NCI-H2029 (cell line): ENCODE data around the gene RPL35.

ENCODE experiments used
- DNase-seq: peaks from one replicate; lab custom pipeline; 2025; lab: John Stamatoyannopoulos, UW

Gene RPL35

DNA sequence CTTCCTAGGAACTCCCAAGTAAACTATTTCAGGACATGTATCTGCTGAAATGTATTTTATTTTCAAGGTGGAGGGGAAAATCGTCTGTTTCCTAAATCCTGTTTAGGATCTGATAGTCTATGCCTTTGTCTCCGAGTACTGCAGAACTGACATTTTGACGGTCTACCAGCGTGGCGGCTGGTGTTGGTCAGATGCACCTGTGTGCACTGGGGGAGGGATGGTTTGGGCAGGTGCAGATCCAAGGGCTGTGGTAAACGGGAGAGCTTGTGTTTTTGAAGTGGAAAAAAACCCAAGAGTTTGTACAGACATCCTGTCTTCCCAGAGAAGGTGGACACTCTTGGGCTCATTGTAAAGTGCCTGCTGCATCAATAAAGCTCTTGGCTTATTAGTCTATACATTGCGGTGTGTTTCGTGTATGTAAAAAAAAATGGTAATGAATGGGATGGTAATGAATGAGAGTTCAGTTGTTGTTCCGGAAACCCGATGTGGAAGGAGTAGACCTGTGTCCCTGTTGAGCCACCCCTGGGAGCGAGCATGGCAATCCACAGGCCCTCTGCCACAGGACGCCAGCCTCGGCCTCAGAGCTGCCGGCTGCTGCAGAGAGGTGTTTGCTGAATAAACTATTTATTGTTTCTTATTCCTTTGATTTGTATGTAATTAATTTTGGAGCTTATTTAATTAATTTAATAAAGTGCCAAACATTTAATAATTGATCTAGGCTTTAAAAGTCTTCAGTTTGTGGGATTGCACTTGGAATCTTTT, 15.4 kb upstream of the RPL35 start:
- DNase-seq, result no peak

DNA sequence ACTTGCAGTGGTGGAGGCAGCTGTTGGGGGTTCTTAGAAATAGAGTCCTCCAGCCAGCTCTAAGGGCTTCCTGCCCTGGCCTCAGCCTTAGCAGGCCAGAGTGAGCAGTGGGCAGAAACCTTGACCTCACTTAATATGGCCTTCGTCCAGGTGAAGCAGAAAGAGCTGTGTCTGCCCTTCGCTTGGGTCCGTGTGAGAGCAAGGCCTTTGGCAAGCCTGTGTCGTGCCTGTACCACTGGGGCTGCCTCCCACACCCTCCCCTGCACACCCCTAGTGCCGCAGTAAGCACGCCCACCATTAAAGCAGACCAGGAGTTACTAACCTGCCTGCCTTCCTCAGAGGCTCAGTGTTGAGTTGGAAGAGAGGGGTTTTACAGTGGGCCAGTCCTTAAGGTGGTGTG, 13.7 kb upstream of the RPL35 start:
- DNase-seq, result no peak

DNA sequence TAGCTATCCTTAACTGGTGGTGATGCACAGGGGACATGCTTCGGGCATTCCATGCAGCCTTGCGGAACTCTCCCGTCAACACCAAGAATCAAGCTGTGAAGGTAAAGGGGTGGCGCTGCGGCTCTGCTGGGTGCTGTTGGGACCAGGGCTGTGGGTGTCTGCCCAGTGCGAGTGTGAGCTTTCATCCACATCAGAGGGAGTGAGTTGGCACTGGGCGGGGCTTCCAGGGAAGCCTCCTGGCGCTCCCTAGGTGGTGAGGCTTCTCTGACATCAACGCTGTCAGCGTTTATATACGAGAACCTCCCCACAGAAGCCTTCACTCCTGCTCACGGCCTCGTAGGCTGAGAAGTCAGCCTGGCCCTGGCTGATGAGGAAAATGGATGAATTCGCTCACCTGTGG, 11.9 kb upstream of the RPL35 start:
- DNase-seq, result no peak

DNA sequence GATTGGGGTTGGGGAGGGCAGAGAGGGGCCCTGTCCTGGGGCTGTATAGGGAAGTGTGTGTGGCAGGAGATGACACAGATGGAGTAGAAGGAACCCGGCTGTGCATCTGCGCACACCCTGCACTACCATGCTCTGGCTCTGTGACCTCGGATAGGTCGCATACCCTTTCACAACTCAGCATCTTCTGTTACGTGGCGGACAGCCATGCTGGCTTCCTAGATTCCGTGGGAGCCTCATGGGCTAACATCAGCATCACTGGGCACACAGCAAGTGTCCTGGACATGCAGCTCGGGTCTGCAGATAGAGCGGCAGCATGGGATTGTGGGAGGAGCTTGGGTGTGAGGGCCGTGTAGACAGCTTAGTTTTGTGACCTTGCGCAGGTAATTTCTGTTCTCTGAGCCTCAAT, 9.4 kb upstream of the RPL35 start:
- DNase-seq, result no peak

DNA sequence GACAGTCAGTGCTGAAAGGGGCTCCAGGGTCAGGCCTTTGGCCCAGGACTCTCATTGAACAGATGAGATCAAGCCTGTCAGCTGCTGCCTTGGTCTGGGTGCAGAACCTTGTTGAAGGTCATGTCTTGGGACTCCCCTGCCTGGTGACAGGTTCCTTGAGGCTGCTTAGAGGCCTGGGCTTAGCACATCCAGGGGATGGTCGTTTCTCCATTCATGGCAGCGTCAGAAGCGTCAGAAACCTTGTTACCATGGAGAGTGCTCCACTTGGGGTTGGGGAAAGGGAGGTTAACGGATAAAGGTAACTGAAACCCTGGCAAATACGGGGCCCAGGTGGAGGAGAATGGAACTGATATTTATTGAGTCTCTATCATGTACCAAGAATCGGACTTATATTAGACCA, 9.0 kb upstream of the RPL35 start:
- DNase-seq, result no peak

DNA sequence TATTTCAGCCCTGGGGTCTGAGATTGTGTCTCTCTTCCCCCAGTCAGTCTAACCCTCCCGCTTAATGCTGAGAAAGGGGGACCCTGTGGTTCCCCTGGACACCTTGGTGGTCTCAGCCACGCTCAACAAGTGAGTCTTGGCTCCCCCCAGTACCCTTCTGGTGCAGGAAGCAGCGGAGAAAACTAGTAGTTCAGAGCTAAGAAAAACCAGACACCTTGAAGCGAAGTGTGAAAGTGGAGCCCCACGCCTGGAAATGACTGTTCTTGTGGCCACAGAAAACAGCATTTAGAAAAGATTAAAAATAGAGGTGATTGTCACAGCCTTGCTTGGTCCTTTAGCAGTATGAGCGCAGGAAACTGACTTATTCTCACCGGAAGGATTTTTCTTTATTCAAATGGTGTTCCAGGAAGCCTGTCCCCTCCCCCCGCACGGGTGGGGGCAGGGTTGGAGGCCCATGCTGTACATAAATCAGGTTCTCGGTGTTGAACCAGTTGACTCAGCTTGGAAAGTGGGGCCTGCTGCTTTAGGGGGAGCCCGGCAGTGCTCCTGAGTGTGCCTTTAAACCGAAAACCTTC, 8.3 kb upstream of the RPL35 start:
- DNase-seq, result peak; percentile 40

DNA sequence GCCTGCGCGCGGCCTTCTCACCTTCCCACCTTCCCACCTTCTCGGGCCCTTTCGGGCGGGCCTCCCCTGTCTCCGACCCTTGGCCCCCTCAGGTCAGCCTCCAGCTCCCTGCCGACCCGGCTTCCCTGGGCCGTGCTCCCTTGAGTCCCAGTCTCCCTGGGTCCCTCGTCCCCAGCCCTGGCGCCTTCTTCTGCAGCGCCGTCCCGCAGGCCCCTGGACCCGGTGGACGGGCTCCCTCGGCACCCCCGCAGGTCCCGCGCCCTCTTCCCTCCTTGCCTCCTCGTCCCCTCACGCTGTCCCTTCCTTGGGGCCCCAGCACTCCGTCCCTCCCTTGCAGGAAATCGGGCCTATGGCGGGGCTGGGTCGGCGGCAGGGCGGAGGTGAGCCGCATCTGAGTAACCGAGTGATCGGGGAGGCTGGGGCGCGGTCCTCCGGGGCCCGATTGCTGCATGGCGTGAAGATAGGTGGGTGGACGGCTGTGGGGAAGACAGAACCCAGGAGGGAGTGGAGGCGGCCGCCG, 7.8 kb upstream of the RPL35 start:
- no peak for DNase-seq

DNA sequence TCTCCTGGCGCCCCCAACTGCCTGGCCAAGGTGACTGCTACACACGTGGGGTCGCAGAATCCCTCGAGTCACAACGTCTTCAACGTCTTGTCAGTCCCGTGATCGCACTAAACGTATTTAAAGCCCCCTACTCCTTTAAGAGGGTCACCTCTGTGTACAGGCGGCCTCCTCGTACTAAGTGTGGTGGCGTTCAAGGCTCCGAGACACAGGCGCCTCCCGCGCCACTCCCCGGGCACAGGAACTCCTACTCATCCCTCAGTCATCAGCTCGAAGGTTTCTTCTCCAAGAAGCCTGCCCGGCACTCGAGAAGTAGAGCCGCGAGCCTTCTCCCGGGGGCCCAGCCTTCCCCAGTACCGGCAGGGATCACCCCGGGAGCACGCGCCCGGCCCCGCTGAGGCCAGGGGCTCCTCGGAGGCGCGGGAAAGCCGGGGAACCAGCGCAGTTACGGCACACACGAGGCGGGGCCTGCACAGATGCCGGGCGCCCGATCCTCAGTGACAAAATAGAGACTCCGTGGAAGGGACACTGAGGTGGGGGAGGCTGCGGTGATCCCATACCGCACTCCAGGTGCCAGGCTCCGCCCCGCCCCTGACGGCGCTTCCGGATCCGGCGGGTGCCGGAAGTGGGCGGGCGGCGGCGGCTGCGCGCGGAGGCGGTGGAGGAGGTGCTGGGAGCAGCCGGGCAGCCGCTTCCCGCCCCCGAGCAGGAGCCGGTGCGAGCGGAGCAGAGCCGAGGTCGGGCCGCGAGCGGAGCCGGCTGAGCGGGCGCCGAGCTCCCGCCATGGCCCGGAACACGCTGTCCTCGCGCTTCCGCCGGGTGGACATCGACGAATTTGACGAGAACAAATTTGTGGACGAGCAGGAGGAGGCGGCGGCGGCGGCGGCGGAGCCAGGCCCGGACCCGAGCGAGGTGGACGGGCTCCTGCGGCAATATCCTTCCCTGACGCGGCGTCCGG, 7.0 kb upstream of the RPL35 start:
- DNase-seq, result peak; percentile 84

DNA sequence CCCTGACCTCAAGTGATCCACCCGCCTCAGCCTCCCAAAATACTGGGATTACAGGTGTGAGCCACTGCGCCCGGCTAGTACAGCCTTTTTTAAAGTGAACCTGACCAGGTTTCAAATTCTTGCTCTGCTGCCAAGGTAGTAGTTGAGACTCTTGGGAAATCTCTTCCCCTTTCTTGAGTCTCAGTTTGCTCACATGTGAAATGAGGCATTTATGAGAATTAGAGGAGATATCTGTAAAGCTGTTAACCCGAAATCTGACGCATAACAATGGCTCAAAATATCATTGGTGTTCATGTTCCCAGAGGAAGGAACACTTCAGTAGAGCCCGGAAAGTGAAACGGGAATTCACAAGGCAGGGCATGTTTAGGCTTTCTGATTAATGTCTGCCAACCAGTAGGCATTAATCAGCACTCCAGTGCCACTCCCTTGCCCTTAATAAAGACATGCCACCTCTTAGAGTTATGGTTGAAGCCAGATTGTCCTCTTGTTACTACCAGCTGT, 1.7 kb upstream of the RPL35 start:
- DNase-seq, result peak; percentile 43

DNA sequence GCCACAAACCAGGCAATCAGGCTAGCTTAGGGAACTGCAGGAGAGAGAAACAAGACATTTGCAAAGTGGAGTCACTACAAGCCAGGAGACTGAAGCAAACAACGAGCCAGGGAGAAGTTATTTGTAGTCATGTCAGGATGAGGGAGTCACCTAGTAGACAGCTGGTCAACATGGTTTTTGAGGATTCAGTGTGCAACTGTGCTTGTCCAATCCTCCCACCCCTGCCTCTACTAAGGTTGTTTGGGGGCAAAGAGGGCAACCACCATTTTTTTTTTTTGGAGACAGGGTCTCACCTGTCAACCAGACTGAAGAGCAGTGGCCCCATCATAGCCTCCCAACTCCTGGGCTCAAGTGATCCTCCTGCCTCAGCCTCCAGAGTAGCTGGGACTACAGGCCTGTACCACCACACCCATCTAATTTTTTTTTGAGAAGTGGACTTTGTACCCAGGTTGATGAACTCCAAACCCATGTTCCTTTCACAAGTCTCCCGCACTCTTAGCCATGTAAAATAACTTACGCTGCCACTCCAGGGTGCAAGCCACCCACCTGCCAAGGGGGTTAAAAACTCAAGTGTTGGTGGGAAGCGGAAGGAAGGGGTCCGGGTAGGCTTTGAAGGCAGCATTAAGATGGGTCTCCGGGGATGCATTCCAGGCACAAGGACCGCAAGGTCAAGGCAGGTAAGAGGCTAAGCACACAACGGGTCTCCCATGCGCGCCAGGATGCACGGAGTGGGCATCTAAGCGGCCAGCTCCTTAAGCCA, 995 bp downstream of the RPL35 start:
- no peak for DNase-seq

DNA sequence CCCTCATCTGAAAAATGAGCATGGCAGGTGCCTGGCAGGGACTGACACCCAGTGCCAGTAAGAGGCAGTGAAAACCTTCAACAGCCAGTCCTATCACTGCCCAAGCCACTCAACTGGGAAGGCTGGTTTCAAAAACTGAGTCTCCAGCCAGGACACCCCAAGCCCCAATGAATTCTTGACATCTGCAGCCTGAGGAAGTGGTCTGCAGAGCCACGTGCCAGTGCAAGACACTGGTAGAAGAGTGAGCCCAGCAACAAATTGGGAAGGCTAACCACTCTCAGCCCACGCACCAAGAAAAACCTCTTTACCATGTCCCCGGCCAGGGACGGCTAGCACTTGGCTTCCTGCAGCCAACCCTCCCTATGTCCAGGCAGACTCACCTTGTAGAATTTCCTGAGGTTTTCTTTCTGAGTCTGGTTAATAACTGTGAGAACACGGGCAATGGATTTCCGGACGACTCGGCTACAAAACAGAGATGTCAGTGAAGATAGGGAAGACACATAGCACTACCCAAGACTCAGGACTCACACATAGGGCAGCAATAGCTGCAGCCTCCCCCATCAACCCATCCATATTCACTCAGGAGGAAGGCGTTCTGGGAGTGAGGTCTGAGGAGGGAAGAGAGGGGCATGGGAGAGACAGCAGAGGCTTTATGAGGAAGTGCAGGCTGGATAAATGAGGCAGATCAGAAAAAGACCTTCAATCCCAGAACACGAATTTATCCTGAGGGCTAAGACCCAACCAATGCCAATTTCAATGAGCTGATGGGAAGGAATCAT, 1.8 kb downstream of the RPL35 start:
- DNase-seq, result no peak

DNA sequence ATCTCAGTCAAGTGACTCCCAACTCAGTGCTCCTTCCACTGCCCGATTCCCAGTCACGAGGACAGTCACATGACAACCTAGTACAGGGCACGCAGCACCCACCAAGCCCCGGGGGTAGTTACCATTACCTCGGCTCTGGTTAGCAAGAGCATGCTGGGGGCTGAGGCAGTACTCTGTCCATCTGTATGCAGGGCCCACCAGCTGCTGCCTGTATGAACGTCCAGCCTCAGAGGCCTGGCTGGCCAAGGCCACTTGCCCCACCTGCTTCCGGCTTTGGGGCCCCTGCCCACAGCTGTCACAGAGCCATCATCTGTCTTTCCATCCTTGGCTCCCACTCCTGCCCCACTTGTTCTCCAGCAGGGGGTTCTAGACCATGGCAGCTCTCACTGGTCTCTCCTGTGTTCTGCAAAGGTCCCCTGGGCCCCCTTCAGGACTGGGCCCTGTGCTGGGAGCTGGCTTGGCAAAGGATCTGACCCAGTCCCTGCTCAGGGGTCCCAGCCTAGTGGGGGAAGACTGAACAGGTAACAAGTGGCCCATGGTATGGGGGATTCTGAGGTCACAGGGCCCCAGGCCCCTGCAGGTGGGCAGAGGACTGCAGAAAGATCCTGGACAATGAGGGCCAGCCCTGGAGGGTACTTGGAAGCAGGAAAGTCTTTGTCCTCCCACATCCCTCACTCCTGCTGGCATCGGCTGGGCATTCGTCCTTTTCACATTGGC, 3.3 kb downstream of the RPL35 start:
- DNase-seq, result no peak

DNA sequence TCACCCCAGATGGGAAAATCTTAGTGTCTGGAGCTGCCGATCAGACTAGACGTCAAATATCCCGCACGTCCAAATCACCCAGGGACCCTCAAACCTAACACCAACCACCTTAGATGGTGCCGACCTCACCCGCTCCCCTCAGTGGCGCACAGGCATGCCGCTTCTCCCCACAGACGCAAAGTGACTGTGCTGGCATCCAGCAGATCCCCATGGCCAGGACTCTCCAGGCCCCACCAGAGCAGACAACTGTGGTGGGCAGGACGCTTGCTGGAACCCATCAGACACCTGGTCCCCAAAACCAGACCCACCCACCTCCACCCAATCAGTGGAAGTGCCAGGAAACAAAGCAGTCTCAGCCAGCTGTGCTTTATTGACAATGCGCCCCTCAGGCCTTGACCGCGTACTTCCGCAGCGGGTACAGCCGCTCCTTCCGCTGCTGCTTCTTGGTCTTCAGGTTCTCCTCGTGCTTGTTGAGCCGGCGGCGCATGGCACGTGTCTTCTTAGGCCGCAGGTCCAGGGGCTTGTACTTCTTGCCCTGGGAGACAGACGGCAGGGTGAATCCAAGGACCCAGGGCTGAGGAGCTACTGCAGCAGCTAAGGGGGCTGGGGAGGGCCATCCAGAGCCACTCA, 4.1 kb downstream of the RPL35 start:
- DNase-seq, result no peak

DNA sequence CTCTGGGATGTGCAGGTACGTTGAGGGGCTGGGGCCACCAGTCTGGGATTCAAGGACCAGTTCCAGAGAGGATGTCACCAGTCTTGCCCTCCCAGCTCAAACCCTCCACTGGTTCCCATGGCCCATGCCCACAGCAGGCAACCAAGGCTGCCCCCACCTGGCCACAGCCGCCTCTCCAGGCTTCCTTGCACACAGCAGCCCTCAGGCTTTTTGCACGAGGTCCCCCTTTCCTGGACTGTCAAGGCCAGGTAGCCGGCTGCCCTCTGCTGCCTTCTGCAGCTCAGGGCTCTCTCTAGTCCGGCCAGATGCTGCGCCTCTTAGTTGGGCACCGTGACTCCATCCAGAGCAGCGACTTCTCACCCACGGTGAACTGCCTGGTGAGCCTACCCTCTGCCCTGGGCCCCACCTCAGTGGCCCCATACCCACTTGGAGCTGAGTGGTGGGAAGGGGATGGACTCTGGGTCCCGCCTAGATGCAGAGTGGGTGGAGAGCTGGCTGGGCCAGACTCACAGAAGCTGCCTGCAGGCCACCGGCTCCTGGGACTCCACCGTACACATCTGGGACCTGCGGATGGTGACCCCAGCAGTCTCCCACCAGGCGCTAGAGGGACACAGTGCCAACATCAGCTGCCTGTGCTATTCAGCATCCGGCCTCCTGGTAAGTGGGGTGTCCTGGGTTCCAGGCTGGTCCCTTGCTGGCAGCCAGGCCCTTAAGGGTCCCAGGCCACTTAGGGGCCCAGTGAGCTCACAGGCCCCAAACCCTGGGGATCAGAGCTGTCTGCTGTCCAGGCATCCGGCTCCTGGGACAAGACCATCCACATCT, 5.6 kb downstream of the RPL35 start:
- no peak for DNase-seq

DNA sequence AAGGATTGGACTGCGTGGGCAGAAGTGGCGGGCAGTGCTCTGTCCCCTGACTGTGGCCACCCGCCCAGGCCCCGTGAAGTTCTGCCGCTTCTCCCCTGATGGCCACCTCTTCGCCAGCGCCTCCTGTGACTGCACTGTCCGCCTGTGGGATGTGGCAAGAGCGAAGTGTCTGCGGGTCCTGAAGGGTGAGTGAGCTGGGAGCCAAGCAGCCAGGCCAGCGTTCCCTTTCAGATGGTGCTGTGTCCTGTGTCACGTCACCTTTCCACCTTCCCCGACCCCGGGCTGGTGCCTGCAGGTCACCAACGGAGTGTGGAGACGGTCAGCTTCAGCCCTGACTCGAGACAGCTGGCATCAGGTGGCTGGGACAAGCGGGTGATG, 6.2 kb downstream of the RPL35 start:
- DNase-seq, result no peak

DNA sequence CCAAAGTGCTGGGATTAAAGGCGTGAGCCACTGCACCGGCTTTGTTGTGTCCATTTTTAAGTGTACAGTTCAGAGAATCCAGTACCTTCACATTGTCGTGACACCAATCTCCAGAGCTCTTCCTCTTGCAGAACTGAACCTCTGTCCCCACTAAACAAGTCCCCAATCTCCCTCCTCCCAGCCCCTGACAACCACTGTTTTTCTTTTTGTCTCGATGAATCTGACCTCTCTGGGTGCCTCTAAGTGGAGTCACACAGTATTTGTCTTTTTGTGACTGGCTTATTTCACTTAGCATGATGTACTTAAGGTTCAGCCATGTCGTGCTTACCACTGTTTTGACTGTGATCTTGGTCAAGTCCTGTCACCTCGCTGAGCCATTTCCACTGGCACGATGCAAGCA, 6.9 kb downstream of the RPL35 start:
- no peak for DNase-seq

DNA sequence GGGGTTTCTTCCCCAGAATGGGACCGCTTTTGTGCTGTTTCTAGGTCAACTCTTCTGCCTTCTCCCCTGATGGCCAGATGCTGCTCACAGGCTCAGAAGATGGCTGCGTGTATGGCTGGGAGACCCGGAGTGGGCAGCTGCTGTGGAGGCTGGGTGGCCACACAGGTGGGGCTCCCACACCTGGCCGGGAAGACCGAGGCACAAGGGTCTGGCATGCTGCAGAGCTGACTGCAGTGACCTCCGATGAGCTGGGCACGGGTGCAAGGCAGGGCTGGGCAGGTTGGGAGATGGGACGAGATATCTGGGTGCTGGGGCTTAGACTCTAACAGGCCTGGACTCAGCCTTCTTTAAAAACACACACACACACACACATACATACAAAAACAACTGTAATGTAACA, 7.6 kb downstream of the RPL35 start:
- no peak for DNase-seq

DNA sequence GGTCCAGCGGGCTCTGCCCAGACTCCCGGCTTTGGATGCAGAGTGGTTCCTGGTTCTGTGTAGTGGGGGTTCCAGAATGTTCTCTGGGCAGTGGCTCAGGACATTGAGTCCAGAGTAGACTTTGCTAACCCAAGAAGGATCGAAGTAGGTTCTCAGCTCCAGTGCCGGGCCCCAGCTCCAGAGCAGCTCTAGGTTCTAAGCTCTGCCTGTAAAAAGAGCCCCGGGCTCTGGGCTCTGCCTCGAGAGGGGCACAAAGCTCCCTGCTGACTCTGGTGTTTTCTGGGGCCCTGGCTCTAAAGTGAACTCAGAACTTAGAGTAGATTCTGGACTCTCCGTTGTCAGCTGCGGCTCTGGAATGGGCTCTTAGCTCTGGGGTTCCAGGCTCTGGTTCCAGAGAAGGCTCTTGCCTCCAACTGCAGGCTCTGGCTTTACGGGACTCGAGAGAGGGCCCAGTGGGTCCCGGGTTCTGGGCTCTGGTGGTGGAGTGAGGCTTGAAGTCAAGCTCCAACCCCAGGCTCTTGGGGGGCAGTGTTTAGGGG, 8.1 kb downstream of the RPL35 start:
- no peak for DNase-seq
